Type B pancreatic cell (in vitro differentiated cells): ENCODE results near the gene ARHGAP44. TPM values are rescaled to one million over a fixed set of nuclear protein-coding genes. Genes with fewer than 3 reads are reported as not detected.

Experiments
- DNase-seq: peaks from one replicate; pipeline ENCODE4 v3.0.0; 2021; ENCODE audit warnings: mixed read lengths; ENCODE audit not compliant: unreplicated experiment; ENCODE audit errors: extremely low spot score
- H3K27ac Mint-ChIP-seq: 2 replicates; pipeline ENCODE4 v1.8.0; 2021; ENCODE audit warnings: mild to moderate bottlenecking, mixed read lengths
- H3K27me3 Mint-ChIP-seq: 2 replicates; pipeline ENCODE4 v1.8.0; 2021; ENCODE audit warnings: mixed read lengths
- H3K36me3 Mint-ChIP-seq: 2 replicates; pipeline ENCODE4 v1.8.0; 2021; ENCODE audit warnings: mixed read lengths
- H3K4me1 Mint-ChIP-seq: one replicate; pipeline ENCODE4 v1.8.0; 2021; ENCODE audit warnings: mixed read lengths; ENCODE audit not compliant: unreplicated experiment
- H3K4me3 Mint-ChIP-seq: 2 replicates; pipeline ENCODE4 v1.8.0; 2021; ENCODE audit warnings: mild to moderate bottlenecking, mixed read lengths
- H3K9me3 Mint-ChIP-seq: 2 replicates; pipeline ENCODE4 v1.8.0; 2021; ENCODE audit warnings: mixed read lengths
- total RNA-seq: library from RNA; stranded (reverse); gene quantifications from 2 replicates; pipeline ENCODE4 v1.2.1, GENCODE V29; 2021; ENCODE audit warnings: low replicate concordance
- TF ChIP-seq, protein P1 (sequence below): fragments of 200-600 bp; sonication (generic); conservative IDR thresholded peaks from 2 replicates; pipeline ENCODE4 v1.5.0; 2021; ENCODE audit warnings: antibody characterized with exemption, mild to moderate bottlenecking

The ARHGAP44 gene
- total RNA-seq, 1 donor from 2014 or later, result 10.9 TPM

- Mint-ChIP-seq H3K27ac (no peak overlapping the region), H3K27me3 (no peaks in the 10 kb centered on the region), H3K4me3 (no peak overlapping the region), H3K36me3 (no peaks in the 10 kb centered on the region), H3K4me1 (no peaks in the 10 kb centered on the region), H3K9me3 (no peaks in the 10 kb centered on the region)
- TF ChIP-seq, protein P1, sequence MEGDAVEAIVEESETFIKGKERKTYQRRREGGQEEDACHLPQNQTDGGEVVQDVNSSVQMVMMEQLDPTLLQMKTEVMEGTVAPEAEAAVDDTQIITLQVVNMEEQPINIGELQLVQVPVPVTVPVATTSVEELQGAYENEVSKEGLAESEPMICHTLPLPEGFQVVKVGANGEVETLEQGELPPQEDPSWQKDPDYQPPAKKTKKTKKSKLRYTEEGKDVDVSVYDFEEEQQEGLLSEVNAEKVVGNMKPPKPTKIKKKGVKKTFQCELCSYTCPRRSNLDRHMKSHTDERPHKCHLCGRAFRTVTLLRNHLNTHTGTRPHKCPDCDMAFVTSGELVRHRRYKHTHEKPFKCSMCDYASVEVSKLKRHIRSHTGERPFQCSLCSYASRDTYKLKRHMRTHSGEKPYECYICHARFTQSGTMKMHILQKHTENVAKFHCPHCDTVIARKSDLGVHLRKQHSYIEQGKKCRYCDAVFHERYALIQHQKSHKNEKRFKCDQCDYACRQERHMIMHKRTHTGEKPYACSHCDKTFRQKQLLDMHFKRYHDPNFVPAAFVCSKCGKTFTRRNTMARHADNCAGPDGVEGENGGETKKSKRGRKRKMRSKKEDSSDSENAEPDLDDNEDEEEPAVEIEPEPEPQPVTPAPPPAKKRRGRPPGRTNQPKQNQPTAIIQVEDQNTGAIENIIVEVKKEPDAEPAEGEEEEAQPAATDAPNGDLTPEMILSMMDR, result no peak
- no peak for DNase-seq
These were observed 94.2 kb downstream of the ARHGAP44 start for GRCh38 chr17:12883472-12883871.

GRCh38 chr17:12887088-12887487 is 97.8 kb downstream of the ARHGAP44 start:
- H3K27ac Mint-ChIP-seq, result no peak overlapping the region
- DNase-seq, result no peak
- H3K27me3 Mint-ChIP-seq, result no peaks in the 10 kb centered on the region
- TF ChIP-seq, protein P1, result no peak
- H3K4me3 Mint-ChIP-seq, result no peak overlapping the region
- no peaks in the 10 kb centered on the region for H3K9me3 Mint-ChIP-seq
- H3K36me3 Mint-ChIP-seq, result no peaks in the 10 kb centered on the region
- no peaks in the 10 kb centered on the region for H3K4me1 Mint-ChIP-seq

DNA sequence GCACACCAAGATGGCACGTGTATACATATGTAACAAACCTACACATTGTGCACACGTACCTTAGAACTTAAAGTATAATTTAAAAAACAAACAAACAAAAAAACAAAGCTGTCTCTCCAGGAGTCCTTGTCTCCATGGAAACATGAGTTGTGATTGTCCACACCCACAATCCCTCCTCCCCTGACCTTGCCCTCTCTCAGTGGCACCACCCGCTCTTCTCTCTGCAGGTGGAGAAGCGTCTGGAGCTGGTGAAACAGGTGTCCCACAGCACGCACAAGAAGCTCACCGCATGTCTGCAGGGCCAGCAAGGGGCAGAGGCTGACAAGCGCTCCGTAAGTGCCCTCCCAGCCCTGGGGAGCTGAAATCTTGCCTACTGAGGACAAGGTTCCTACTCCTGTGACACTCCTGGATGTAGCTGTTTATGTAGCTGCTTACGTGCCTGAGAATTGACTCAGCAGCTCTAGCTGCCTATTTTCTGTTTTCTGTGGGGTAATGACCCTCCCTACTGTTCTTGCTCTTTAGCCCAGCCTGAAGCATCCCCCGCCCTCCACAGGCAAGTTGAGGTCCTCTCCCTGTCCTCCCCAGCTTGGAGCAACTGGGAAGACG is 107.0 kb downstream of the ARHGAP44 start:
- Mint-ChIP-seq H3K27me3 (no peaks in the 10 kb centered on the region), H3K4me1 (no peaks in the 10 kb centered on the region), H3K9me3 (peaks cover 4% of the 10 kb centered on the region), H3K4me3 (no peak overlapping the region), H3K27ac (no peak overlapping the region), H3K36me3 (peaks cover 20% of the 10 kb centered on the region)
- TF ChIP-seq, protein P1, result no peak
- no peak for DNase-seq

GRCh38 chr17:12898110-12898509 is 108.8 kb downstream of the ARHGAP44 start:
- no peak overlapping the region for H3K4me3 Mint-ChIP-seq
- TF ChIP-seq, protein P1, result no peak
- H3K27me3 Mint-ChIP-seq, result no peaks in the 10 kb centered on the region
- peaks cover 8% of the 10 kb centered on the region for H3K9me3 Mint-ChIP-seq
- H3K4me1 Mint-ChIP-seq, result peaks cover 4% of the 10 kb centered on the region
- peaks cover 27% of the 10 kb centered on the region for H3K36me3 Mint-ChIP-seq
- H3K27ac Mint-ChIP-seq, result no peak overlapping the region
- no peak for DNase-seq

DNA sequence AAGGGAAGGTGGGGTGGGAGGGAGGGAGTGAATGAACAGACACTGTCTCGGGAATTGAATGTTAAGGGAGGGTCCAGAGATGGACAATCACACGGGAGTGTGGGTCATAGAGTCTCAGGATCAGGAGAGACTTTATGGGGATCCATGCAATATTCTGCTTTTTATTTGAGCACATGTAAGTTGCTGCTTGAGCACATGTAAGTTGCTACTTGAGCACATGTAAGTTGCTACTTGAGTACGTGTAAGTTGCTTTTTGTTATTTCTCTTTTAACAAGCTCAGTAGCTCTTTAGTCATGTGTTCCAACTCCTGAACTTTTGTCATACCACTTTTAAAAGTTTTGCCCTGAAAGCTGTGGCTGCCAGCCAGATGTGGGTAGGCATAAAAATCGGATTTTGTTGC is 110.3 kb downstream of the ARHGAP44 start:
- peaks cover 8% of the 10 kb centered on the region for H3K9me3 Mint-ChIP-seq
- no peak for DNase-seq
- no peak overlapping the region for H3K4me3 Mint-ChIP-seq
- peaks cover 4% of the 10 kb centered on the region for H3K4me1 Mint-ChIP-seq
- TF ChIP-seq, protein P1, result no peak
- no peaks in the 10 kb centered on the region for H3K27me3 Mint-ChIP-seq
- H3K27ac Mint-ChIP-seq, result no peak overlapping the region
- peaks cover 30% of the 10 kb centered on the region for H3K36me3 Mint-ChIP-seq
